K562 (cell line): ENCODE measurements around the gene MLF1. TPM values are rescaled to one million over a fixed set of nuclear protein-coding genes. Genes with fewer than 3 reads are reported as not detected.

Experiments used
- ARID2 ChIP-seq: fragments of 450-650 bp; IDR thresholded peaks from 2 replicates; pipeline ENCODE4 v1.6.1; 2017; ENCODE audit warnings: antibody characterized with exemption, mild to moderate bottlenecking
- BMI1 ChIP-seq: fragments of 150-350 bp; IDR thresholded peaks from 2 replicates; pipeline ENCODE4 v1.6.1; 2014; ENCODE audit warnings: low read length
- BRCA1 ChIP-seq, 2 experiments: fragments of 450-650 bp in 1 of 2; sonication (generic) in 1 of 2; formaldehyde crosslinking in 1 of 2; IDR thresholded peaks; 2 replicates each; pipeline versions ENCODE4 v1.5.0 to v1.6.1; 2017 to 2020; ENCODE audit warnings: mild to moderate bottlenecking in 1 of 2, missing genetic modification reagents in 1 of 2
- DACH1 ChIP-seq: fragments of 450-650 bp; IDR thresholded peaks from 2 replicates; pipeline ENCODE4 v1.6.1; 2018; ENCODE audit not compliant: partially characterized antibody
- E2F8 ChIP-seq: fragments of 450-650 bp; IDR thresholded peaks from 2 replicates; pipeline ENCODE4 v1.7.1; 2018; ENCODE audit warnings: mild to moderate bottlenecking, low read depth; ENCODE audit not compliant: partially characterized antibody
- GABPB1 ChIP-seq: sonication (generic); formaldehyde crosslinking; IDR thresholded peaks from 2 replicates; pipeline ENCODE4 v1.8.0; 2022; ENCODE audit warnings: mild to moderate bottlenecking, missing genetic modification reagents
- HMGN3 ChIP-seq: IDR thresholded peaks from 2 replicates; pipeline ENCODE4 v1.6.1; 2011; ENCODE audit warnings: borderline replicate concordance, low read depth, mild to moderate bottlenecking, mixed read lengths, low read length; ENCODE audit not compliant: insufficient read length; ENCODE audit errors: extremely low read depth
- JUND ChIP-seq, 2 experiments: IDR thresholded peaks; 2 replicates in 1 of 2; 3 replicates in 1 of 2; pipeline ENCODE4 v1.6.1; 2011; ENCODE audit warnings: borderline replicate concordance in 2 of 2, low read depth in 2 of 2, low read length in 2 of 2, improper control_type of control experiment in 1 of 2, missing biosample characterization in 1 of 2, missing genetic modification characterization in 1 of 2, missing genetic modification reagents in 1 of 2
- KLF1 ChIP-seq: fragments of 450-650 bp; IDR thresholded peaks from 2 replicates; pipeline ENCODE4 v1.6.1; 2016; ENCODE audit warnings: missing genetic modification characterization, missing compliant biosample characterization
- MAFF ChIP-seq: IDR thresholded peaks from 2 replicates; pipeline ENCODE4 v1.6.1; 2012; ENCODE audit warnings: low read length, improper control_type of control experiment
- MTA3 ChIP-seq: fragments of 450-650 bp; formaldehyde crosslinking; IDR thresholded peaks from 2 replicates; pipeline ENCODE4 v1.6.1; 2017; ENCODE audit warnings: mild to moderate bottlenecking, borderline replicate concordance
- NFYB ChIP-seq: IDR thresholded peaks from 2 replicates; pipeline ENCODE4 v1.6.1; 2011; ENCODE audit warnings: mild to moderate bottlenecking, moderate library complexity; ENCODE audit not compliant: insufficient read length; ENCODE audit errors: extremely low read depth
- PHF20 ChIP-seq: fragments of 450-650 bp; IDR thresholded peaks from 2 replicates; pipeline ENCODE4 v1.6.1; 2018; ENCODE audit not compliant: partially characterized antibody
- SMARCB1 ChIP-seq: IDR thresholded peaks from 2 replicates; pipeline ENCODE4 v1.6.1; 2011; ENCODE audit warnings: improper control_type of control experiment, low read depth; ENCODE audit not compliant: insufficient read length
- SOX6 ChIP-seq: fragments of 450-650 bp; IDR thresholded peaks from 2 replicates; pipeline ENCODE4 v1.6.1; 2014; ENCODE audit warnings: mild to moderate bottlenecking
- TCF7L2 ChIP-seq: fragments of 150-350 bp; IDR thresholded peaks from 2 replicates; pipeline ENCODE4 v1.6.1; 2016; ENCODE audit warnings: low read depth, mild to moderate bottlenecking, low read length, moderate library complexity
- TEAD4 ChIP-seq, 2 experiments: sonication (generic) in 1 of 2; formaldehyde crosslinking in 1 of 2; IDR thresholded peaks; 2 replicates each; pipeline versions ENCODE4 v1.6.1 to v1.8.0; 2012 to 2022; ENCODE audit warnings: borderline replicate concordance in 1 of 2, inconsistent platforms in 1 of 2, low read length in 1 of 2, mild to moderate bottlenecking in 1 of 2, missing genetic modification reagents in 1 of 2
- ZBTB34 ChIP-seq: fragments of 250-450 bp; sonication (Bioruptor Pico); IDR thresholded peaks from 2 replicates; pipeline ENCODE4 v1.8.0; 2021; ENCODE audit warnings: mild to moderate bottlenecking, moderate library complexity
- ZFP1 ChIP-seq: fragments of 450-650 bp; formaldehyde crosslinking; IDR thresholded peaks from 2 replicates; pipeline ENCODE4 v1.4.0; 2020; ENCODE audit warnings: mild to moderate bottlenecking, mixed read lengths
- ZNF311 ChIP-seq: fragments of 250-450 bp; sonication (Bioruptor Pico); IDR thresholded peaks from 2 replicates; pipeline ENCODE4 v1.4.0; 2020; ENCODE audit warnings: mild to moderate bottlenecking, moderate library complexity
- ZNF695 ChIP-seq: fragments of 450-650 bp; formaldehyde crosslinking; IDR thresholded peaks from 2 replicates; pipeline ENCODE4 v1.4.0; 2020; ENCODE audit warnings: mild to moderate bottlenecking, moderate library complexity
- ZNF696 ChIP-seq: fragments of 250-450 bp; sonication (Bioruptor Pico); conservative IDR thresholded peaks from 2 replicates; pipeline ENCODE4 v1.4.0; 2020; ENCODE audit warnings: mild to moderate bottlenecking, moderate library complexity
- polyA plus RNA-seq, 8 experiments: library from polyadenylated mRNA; depleted of rRNA in 4 of 8; stranded (reverse) in 5 of 8; unstranded in 3 of 8; fragments of >200 nt; fragmentation: Nextera tagmentation in 2 of 8; fragmentation: Illumina TruSeq in 1 of 8; extraction: Ambion mirVana in 2 of 8; extraction: Trizol in 1 of 8; gene quantifications; 2 replicates each; pipeline versions ENCODE4 v1.2.1 to v1.2.3, GENCODE V29; 2011 to 2014; ENCODE audit warnings: inconsistent platforms in 1 of 8, missing spikeins in 1 of 8
- total RNA-seq, 7 experiments: library from RNA; depleted of rRNA in 6 of 7; stranded (reverse); fragments of >200 nt in 6 of 7; fragmentation: Illumina TruSeq in 2 of 7; extraction: Trizol in 2 of 7; gene quantifications; 2 replicates each; pipeline versions ENCODE4 v1.2.1 to v1.2.3, GENCODE V29; 2011 to 2021; ENCODE audit warnings: low replicate concordance in 1 of 7
- TF ChIP-seq, protein P1 (sequence below): fragments of 200-800 bp; sonication (Bioruptor generic); IDR thresholded peaks from 2 replicates; pipeline ENCODE4 v1.6.1; 2017; ENCODE audit warnings: missing genetic modification characterization, missing compliant biosample characterization

MLF1 gene
- total and polyA plus RNA-seq, 9 of the 15 experiments (the other 6 are each of a cell fraction or from before 2014, with no cell fraction given): 20.4 to 71.0 (median 27.1) TPM

DNA sequence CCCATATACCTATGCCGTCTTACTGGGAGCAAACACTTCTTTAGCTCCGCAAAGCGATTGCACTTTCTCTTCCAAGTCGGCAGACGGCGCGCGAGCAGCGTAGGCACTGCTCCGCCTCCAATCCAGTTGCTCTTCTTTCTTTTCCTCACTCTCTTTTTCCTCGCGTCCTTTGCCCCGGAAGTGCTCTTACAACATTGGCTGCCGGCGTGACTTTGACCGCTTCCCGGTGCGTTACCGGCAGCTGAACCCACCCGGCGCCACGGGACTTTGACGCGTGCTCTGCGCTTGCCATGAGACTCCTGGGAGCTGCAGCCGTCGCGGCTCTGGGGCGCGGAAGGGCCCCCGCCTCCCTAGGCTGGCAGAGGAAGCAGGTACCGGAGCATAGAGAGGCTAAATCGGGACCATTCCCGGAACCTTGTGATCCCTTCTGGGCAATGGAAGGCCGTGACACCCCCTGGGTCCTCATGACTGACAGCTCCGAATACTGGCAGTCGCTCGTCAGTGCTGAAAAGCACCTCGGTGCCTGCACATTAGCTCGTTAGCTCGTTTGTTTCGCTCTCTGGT, 73.4 kb downstream of the MLF1 start, which contains the start of gene GFM1 (continued):
- TF ChIP-seq MTA3 (peak; percentile 69; the same call in 1 of the 2 replicates), ZBTB34 (CRISPR knock-in tag) (no peak), SOX6 (0 out of 2 replicates have a peak, but pooled peaks have one; percentile 35), ZNF311 (CRISPR knock-in tag) (no peak), SMARCB1 (no peak), ZFP1 (CRISPR knock-in tag) (no peak), PHF20 (peak; percentile 98), ZNF695 (no peak), DACH1 (no peak), TEAD4 (IDR thresholded peaks at IDR 0.05; ENCODE audit: low read length) (peak; percentile 42; the same call in 1 of the 2 replicates), TEAD4 (CRISPR knock-in tag; IDR thresholded peaks at IDR 0.05; ENCODE audit: borderline replicate concordance) (no peak), KLF1 (tag) (0 out of 2 replicates have a peak, but pooled peaks have one; percentile 48), MAFF (no peak), BMI1 (no peak), E2F8 (peak; percentile 76), NFYB (no peak), ZNF696 (CRISPR knock-in tag) (no peak), GABPB1 (CRISPR knock-in tag) (peak; percentile 99), ARID2 (no peak), BRCA1 (IDR thresholded peaks at IDR 0.05) (no peak), BRCA1 (CRISPR knock-in tag; IDR thresholded peaks at IDR 0.05) (no peak), TCF7L2 (no peak), HMGN3 (no peak), JUND (IDR thresholded peaks at IDR 0.05; ENCODE audit: borderline replicate concordance, low read depth, low read length) (peak; percentile 73), JUND (tag; IDR thresholded peaks at IDR 0.05; ENCODE audit: borderline replicate concordance, low read depth, low read length) (no peak; the same call in 2 of the 3 replicates)
- TF ChIP-seq, protein P1, sequence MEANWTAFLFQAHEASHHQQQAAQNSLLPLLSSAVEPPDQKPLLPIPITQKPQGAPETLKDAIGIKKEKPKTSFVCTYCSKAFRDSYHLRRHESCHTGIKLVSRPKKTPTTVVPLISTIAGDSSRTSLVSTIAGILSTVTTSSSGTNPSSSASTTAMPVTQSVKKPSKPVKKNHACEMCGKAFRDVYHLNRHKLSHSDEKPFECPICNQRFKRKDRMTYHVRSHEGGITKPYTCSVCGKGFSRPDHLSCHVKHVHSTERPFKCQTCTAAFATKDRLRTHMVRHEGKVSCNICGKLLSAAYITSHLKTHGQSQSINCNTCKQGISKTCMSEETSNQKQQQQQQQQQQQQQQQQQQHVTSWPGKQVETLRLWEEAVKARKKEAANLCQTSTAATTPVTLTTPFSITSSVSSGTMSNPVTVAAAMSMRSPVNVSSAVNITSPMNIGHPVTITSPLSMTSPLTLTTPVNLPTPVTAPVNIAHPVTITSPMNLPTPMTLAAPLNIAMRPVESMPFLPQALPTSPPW (CRISPR knock-in tag): 0 out of 2 replicates have a peak, but pooled peaks have one; percentile 9
